ENCODE results near the gene MFSD11.
"Not testable (repeated sequence)": the region's sequence is repeated elsewhere in the genome, so short reads cannot be mapped to it uniquely, and the experiment has no call there.

MFSD11 gene

DNA sequence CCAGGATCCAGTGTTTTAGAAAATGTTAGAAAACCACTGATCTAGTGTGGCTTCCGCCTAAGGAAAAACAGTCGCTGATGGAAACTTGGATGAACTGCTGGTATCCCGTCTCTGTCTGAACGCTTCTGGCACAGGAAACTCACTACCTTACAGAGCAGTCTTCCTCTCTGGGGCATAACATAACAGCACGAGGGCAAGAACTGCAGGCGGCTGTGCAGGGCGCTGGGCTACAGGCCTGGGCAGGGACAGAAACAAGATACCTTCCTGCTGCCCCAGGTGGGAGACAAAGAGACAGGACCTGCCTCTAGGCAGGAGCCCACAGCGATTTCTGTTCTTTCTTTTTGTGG, 37.7 kb upstream of the MFSD11 start:
- peak overlapping the region; percentile 73 for H3K9ac ChIP-seq (ENCODE audit: low read length)
- peak overlapping the region; percentile 12 to 49 for H3K4me3 ChIP-seq (ENCODE audit: low read depth in 1 of 2, low read length in 2 of 2)
- peaks cover 82% of the 10 kb centered on the region for H3K4me1 ChIP-seq (ENCODE audit: insufficient read depth, low read length)
- H3K27ac ChIP-seq (ENCODE audit: low read depth, low read length): peak overlapping the region; percentile 92
- H3K36me3 ChIP-seq (ENCODE audit: insufficient read depth, low read length): no peaks in the 10 kb centered on the region
- H3K27me3 ChIP-seq (ENCODE audit: control insufficient read depth in 1 of 2, insufficient read depth in 2 of 2, low read length in 2 of 2): no peaks in the 10 kb centered on the region
- H3K9me3 ChIP-seq (ENCODE audit: low read length): no peaks in the 10 kb centered on the region

DNA sequence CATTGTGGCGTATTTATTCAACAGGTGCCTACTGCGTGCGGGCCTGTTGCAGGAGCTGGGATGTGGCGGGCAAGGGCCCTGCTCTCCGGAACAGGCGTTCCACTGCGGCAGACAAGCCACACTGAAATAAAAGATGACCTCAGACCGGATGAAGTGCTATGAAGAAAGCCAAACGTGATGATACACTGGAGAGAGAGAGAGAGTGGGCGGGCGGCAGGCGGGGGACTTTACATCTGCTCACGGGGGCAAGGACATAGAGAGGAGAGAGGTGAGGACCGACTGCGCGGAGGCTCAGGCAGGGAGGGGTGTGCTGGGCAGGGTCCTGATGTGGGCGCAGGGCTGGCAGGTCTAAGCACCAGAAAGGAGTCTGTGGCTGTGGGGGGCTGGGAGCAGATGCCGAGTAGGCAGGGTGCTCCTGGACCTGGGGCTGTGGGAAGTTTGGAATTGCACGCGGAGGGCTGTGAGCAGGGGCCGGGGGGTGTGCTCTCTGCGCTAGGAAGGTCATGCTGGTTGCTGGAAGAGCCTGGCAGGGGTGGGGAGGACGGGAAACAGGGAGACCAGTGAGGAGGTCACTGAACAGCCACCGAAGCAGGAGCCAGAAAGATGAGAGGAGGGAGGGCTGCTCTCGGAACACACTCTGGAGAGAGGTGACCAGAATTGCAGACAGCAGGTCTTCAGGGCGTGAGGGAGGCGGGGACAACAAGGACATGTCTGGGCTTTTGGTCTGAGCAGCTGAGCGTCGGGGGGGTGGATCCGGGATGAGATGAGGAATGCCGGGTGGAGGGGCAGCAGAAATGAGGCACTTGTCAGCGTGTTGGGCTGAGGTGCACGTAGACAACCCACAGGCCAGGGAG, 37.1 kb upstream of the MFSD11 start:
- Histone ChIP-seq H3K9ac (ENCODE audit: low read length) (peak overlapping the region; percentile 73), H3K4me1 (ENCODE audit: insufficient read depth, low read length) (peaks cover 81% of the 10 kb centered on the region), H3K27me3 (ENCODE audit: control insufficient read depth in 1 of 2, insufficient read depth in 2 of 2, low read length in 2 of 2) (no peaks in the 10 kb centered on the region), H3K9me3 (ENCODE audit: low read length) (no peaks in the 10 kb centered on the region), H3K36me3 (ENCODE audit: insufficient read depth, low read length) (no peaks in the 10 kb centered on the region), H3K27ac (ENCODE audit: low read depth, low read length) (peak overlapping the region; percentile 92), H3K4me3 (ENCODE audit: low read depth in 1 of 2, low read length in 2 of 2) (peak overlapping the region; percentile 15 to 49)

DNA sequence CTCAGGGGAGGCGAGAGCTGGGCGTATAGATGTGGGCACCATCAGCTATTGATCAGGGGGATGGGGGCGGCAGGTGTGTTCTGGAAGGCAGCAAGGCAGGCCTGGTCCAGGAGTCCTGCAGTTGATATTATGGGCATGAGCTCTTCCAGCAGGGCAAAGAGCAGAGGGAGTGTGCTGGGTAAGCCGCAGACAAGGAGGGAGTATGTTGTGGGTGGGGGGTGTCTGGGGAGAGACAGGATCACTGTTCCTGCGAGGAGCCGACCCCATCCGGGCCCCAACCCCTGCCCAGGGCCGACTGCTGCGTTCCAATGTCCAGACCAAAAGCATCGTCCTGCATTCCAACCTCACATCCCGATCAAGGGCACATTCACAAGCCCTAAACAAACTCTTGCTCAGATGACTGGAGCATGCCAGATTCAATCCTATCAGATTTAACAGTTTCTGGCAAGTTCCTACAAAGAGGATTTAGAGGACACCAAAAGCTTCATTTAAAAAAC, 36.4 kb upstream of the MFSD11 start:
- Histone ChIP-seq H3K36me3 (ENCODE audit: insufficient read depth, low read length) (no peaks in the 10 kb centered on the region), H3K27me3 (ENCODE audit: control insufficient read depth in 1 of 2, insufficient read depth in 2 of 2, low read length in 2 of 2) (no peaks in the 10 kb centered on the region), H3K27ac (ENCODE audit: low read depth, low read length) (peak overlapping the region; percentile 92), H3K4me3 (ENCODE audit: low read depth in 1 of 2, low read length in 2 of 2) (peak overlapping the region; percentile 15 to 49), H3K9ac (ENCODE audit: low read length) (peak overlapping the region; percentile 73), H3K4me1 (ENCODE audit: insufficient read depth, low read length) (peaks cover 80% of the 10 kb centered on the region), H3K9me3 (ENCODE audit: low read length) (no peaks in the 10 kb centered on the region)

DNA sequence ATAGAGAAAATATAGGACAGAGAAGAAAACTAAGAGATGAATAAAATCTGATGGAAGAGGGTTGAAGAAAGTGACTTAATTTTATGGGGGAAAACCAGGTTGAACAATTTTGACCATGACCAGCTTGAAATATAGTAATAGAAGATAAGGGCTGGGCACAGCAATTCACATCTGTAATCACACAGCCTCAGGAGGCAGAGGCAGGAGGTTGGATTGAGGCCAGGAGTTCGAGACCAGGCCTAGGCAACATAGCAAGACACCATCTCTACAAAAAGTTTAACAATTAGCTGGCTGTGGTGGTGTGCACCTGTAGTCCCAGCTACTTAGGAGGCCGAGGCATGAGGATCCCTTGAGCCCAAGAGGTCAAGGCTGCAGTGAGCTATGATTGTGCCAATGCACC, 35.8 kb upstream of the MFSD11 start:
- no peak overlapping the region for H3K4me3 ChIP-seq (ENCODE audit: low read depth in 1 of 2, low read length in 2 of 2)
- peak overlapping the region; percentile 92 for H3K27ac ChIP-seq (ENCODE audit: low read depth, low read length)
- H3K36me3 ChIP-seq (ENCODE audit: insufficient read depth, low read length): no peaks in the 10 kb centered on the region
- H3K4me1 ChIP-seq (ENCODE audit: insufficient read depth, low read length): peaks cover 80% of the 10 kb centered on the region
- no peaks in the 10 kb centered on the region for H3K9me3 ChIP-seq (ENCODE audit: low read length)
- no peaks in the 10 kb centered on the region for H3K27me3 ChIP-seq (ENCODE audit: control insufficient read depth in 1 of 2, insufficient read depth in 2 of 2, low read length in 2 of 2)
- H3K9ac ChIP-seq (ENCODE audit: low read length): peak overlapping the region; percentile 73

DNA sequence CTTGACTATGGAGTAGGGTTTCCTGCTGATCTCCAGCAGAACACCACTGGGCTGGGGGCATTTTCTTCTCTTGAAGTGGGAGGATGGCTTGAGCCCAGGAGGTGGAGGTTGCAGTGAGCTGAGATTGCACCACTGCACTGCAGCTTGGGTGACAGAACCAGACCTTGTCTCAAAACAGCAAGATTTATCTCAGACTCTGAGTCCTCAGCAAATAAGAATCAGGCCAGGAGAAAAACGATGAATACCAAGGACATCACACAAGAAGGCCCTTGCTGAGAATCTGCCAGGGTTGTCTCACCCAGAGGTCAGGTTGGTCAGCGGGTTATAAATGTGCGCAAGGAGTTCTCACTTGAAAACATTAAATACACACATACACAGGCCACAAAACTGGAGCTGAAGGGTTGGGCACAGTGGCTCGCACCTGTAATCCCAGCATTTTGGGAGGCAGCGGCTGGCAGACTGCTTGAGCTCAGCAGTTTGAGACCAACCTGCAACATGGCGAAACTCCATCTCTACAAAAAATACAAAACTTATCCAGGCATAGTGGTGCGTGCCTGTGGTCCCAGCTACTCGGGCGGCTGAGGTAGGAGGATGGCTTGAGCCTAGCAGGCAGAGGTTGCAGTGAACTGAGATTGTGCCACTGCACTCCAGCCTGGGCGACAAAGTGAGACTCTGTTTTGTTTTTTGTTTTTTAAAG, 34.8 kb upstream of the MFSD11 start:
- no peaks in the 10 kb centered on the region for H3K36me3 ChIP-seq (ENCODE audit: insufficient read depth, low read length)
- peaks cover 80% of the 10 kb centered on the region for H3K4me1 ChIP-seq (ENCODE audit: insufficient read depth, low read length)
- H3K27ac ChIP-seq (ENCODE audit: low read depth, low read length): no peak overlapping the region
- no peak overlapping the region for H3K9ac ChIP-seq (ENCODE audit: low read length)
- H3K9me3 ChIP-seq (ENCODE audit: low read length): no peaks in the 10 kb centered on the region
- H3K4me3 ChIP-seq (ENCODE audit: low read depth in 1 of 2, low read length in 2 of 2): no peak overlapping the region
- H3K27me3 ChIP-seq (ENCODE audit: control insufficient read depth in 1 of 2, insufficient read depth in 2 of 2, low read length in 2 of 2): no peaks in the 10 kb centered on the region

DNA sequence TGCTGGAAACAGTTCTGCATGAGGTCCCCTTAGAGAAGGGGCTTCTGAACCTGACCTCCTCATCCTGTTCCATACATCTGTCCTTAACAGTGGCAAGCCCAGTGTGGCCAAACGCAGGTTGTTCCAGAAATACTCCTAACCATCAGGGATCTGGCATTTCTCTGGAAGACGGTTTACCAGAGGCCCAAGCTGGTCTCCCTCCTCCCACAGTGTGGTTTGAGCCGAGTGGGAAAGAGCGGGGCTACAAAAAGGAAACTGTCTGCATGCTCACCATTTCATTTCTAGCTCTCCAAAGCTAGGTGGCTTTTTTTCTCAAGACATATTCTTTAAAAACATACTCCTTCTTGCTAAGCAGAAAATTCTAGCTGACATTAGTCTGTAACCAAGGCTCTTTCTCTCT, 33.1 kb upstream of the MFSD11 start:
- H3K27ac ChIP-seq (ENCODE audit: low read depth, low read length): peak overlapping the region; percentile 74

DNA sequence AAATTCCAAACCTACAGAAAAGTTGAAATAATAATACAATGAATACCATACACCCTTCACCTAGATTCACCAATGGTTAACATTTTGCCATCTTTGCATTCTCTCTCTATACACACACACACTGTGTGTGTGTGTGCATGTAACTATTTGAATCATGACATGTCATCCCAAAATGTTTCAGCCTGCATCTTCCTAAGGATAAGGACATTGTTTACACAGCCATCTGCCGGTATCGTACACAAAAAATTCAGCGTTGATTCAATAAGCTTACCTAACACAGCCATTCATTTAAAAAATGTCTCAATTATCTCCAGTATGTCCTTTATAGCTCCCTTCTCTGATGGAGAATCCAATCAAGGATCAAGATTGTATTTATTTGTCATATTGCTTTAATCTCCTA, 31.1 kb upstream of the MFSD11 start:
- Histone ChIP-seq H3K27ac (ENCODE audit: low read depth, low read length) (peak overlapping the region; percentile 0), H3K9ac (ENCODE audit: low read length) (no peak overlapping the region), H3K36me3 (ENCODE audit: insufficient read depth, low read length) (no peaks in the 10 kb centered on the region), H3K27me3 (ENCODE audit: control insufficient read depth in 1 of 2, insufficient read depth in 2 of 2, low read length in 2 of 2) (no peaks in the 10 kb centered on the region), H3K4me1 (ENCODE audit: insufficient read depth, low read length) (peaks cover 61% of the 10 kb centered on the region), H3K4me3 (ENCODE audit: low read depth in 1 of 2, low read length in 2 of 2) (no peak overlapping the region), H3K9me3 (ENCODE audit: low read length) (no peaks in the 10 kb centered on the region)

More for the DNA sequence above, 33.1 kb upstream of the MFSD11 start:
- Histone ChIP-seq H3K9me3 (ENCODE audit: low read length) (no peaks in the 10 kb centered on the region), H3K4me1 (ENCODE audit: insufficient read depth, low read length) (peaks cover 73% of the 10 kb centered on the region), H3K9ac (ENCODE audit: low read length) (no peak overlapping the region), H3K4me3 (ENCODE audit: low read depth in 1 of 2, low read length in 2 of 2) (no peak overlapping the region), H3K27me3 (ENCODE audit: control insufficient read depth in 1 of 2, insufficient read depth in 2 of 2, low read length in 2 of 2) (no peaks in the 10 kb centered on the region), H3K36me3 (ENCODE audit: insufficient read depth, low read length) (no peaks in the 10 kb centered on the region)

DNA sequence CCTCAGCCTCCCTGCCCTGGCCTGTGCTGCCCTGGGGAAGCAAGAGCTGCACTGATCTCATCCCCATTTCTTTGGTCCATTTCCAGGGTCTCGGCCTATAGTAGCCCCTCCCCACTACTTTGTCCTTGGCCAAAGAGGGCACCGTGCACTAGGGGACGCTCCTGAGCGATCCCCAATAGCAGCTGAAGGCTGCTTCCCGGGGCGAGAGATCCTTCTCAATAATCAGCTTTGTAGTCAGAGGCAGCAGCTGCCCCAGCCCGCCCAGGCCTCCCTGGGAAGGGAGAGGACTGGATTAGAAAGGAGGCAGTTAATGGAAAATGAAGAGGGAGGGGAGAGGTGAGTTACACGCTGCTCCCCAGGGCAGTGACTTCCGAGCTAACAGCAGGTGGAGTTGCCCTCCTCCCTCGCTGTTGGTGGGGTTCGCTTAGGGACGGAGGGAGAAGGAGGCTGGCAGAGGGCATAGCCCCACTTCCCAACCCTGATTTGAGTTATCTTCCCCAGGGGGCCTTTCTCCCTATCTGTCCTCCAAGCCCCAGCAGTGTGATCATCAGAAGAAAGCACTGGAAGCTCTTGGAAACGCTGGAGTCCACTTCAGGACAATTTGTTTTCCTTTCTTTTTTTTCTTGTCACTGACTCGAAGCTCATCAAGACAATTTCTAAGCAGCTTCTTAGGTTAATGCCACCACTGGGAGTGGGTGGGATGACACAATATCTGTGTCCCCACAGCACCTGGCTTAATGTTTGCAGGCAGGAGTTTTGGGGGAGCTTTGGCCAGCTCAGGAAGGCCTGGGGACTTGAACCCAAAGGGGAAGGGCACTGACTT, 29.7 kb upstream of the MFSD11 start:
- H3K9me3 ChIP-seq (ENCODE audit: low read length): no peaks in the 10 kb centered on the region
- H3K27ac ChIP-seq (ENCODE audit: low read depth, low read length): peak overlapping the region; percentile 96
- H3K4me1 ChIP-seq (ENCODE audit: insufficient read depth, low read length): peaks cover 54% of the 10 kb centered on the region
- peak overlapping the region; percentile 78 for H3K9ac ChIP-seq (ENCODE audit: low read length)
- H3K4me3 ChIP-seq (ENCODE audit: low read depth in 1 of 2, low read length in 2 of 2): peak overlapping the region in 1 of 2 donors; percentile 57
- H3K27me3 ChIP-seq (ENCODE audit: control insufficient read depth in 1 of 2, insufficient read depth in 2 of 2, low read length in 2 of 2): no peaks in the 10 kb centered on the region
- H3K36me3 ChIP-seq (ENCODE audit: insufficient read depth, low read length): peaks cover 6% of the 10 kb centered on the region

DNA sequence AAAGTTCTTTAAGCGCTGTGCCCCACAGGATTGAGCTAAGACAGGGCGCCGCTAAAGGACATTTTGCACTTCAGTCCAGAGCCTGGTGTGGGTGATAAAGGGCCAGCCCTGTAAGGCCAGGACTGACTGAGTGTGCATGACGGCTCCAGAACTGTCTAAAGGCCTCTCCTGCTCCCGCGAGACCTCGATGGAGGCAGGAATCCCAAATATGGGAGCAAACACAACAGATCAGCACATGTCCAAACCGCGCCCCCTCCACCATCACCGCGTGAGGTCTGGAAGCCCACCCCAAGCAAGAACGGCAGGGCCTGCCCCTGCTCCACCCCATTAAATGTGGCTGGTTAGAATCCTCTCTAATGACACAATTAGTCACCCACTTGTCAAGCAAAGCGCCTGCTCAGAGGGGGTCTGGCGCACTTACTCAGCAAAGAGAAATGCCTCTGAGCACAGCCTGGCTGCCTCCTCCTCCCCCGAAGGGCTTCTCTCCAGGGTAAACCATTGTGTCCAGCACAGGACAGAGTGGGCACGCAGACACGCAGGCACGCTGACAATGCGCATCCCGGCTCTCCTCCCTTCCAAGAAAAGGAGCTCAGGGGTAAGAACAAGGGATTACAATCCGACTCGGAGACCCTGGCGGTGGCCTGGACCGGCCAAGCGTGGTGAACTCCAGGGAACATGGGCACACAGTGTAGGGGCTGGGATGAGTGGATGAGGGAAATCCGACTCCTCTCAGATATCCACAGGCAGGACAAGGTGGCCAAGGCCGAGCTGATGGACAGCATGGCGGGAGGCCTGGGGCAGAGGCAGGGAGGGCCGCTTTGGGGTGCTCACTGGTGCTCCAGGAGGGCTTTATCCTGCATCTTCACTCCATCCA, 28.6 kb upstream of the MFSD11 start:
- Histone ChIP-seq H3K4me1 (ENCODE audit: insufficient read depth, low read length) (peaks cover 51% of the 10 kb centered on the region), H3K27me3 (ENCODE audit: control insufficient read depth in 1 of 2, insufficient read depth in 2 of 2, low read length in 2 of 2) (no peaks in the 10 kb centered on the region), H3K9me3 (ENCODE audit: low read length) (no peaks in the 10 kb centered on the region), H3K9ac (ENCODE audit: low read length) (peak overlapping the region; percentile 91), H3K36me3 (ENCODE audit: insufficient read depth, low read length) (peaks cover 6% of the 10 kb centered on the region), H3K27ac (ENCODE audit: low read depth, low read length) (peak overlapping the region; percentile 96), H3K4me3 (ENCODE audit: low read depth in 1 of 2, low read length in 2 of 2) (peak overlapping the region; percentile 57 to 60)

DNA sequence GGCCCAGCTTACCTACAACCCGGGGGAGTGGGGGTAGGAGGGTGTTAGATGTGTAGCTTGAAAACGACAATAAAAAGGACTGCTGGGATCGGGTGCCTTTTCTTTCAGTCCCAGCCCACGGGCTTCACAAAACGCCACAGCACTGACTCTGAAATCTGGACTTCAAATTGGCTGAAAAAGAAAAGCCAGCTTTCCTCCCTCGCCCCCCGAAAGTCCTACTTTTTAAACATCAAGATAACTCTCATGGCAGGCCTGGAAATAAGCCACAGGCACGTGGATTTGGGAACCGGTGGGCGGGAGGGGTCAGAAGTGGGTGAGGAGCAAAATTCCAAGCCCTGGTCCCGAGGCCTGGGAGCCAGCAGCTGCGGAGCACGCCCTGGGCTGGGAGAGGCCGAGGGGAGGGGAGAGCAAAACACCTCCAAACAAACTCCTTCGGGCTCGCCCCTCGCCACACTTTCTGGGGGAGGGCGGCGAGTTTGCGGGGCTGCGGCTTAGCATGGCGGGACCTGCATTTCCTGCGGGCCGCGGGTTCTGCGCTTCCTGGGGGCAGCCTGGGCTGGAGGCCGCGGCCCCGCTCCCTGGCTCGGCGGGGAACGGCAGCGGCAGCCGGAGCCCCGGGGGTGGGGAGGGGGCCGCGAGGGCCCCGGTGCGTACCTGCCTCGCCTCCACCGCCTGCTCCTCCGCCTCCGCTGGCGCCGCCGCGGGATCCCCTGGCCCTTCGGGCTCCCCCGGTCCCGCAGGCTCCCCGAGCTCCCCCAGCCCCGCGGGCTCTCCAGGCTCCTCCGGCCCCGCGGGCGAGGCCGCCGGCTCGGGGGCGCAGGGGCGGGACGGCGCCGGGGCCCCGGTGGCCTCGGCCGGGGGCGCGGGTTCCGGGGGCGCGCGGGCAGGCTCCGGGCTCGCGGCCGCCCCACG, 27.7 kb upstream of the MFSD11 start:
- H3K9me3 ChIP-seq (ENCODE audit: low read length); H3K36me3 ChIP-seq (ENCODE audit: insufficient read depth, low read length): not testable (repeated sequence)
- H3K4me1 ChIP-seq (ENCODE audit: insufficient read depth, low read length): peaks cover 52% of the 10 kb centered on the region

More for the DNA sequence above, 27.7 kb upstream of the MFSD11 start:
- Histone ChIP-seq H3K9ac (ENCODE audit: low read length) (peak overlapping the region; percentile 91), H3K27ac (ENCODE audit: low read depth, low read length) (peak overlapping the region; percentile 96), H3K4me3 (ENCODE audit: low read depth in 1 of 2, low read length in 2 of 2) (peak overlapping the region; percentile 57 to 60)
- not testable (repeated sequence) for H3K27me3 ChIP-seq (ENCODE audit: control insufficient read depth in 1 of 2, insufficient read depth in 2 of 2, low read length in 2 of 2)

All from muscle layer of colon (tissue), 2 donors.